Peyer's patch (tissue), 4 donors: ENCODE results near the gene CFAP43. TPM values are rescaled to one million over a fixed set of nuclear protein-coding genes. Genes with fewer than 3 reads are reported as not detected.

ENCODE experiments used
- DNase-seq, 3 donors: peaks; one replicate each; pipeline ENCODE4 v3.0.0-alpha.2; 2017 to 2019
- H3K27ac ChIP-seq, 4 donors: fragments of 200-600 bp; sonication (generic); one replicate each; pipeline ENCODE4 v1.5.1; 2016 to 2019
- H3K27me3 ChIP-seq, 2 donors: fragments of 200-600 bp; sonication (generic); one replicate each; pipeline ENCODE4 v1.5.1; 2019
- H3K36me3 ChIP-seq, 3 donors: fragments of 200-600 bp; sonication (generic); one replicate each; pipeline ENCODE4 v1.5.1; 2016 to 2019
- H3K4me1 ChIP-seq, 4 donors: fragments of 200-600 bp; sonication (generic); one replicate each; pipeline ENCODE4 v1.5.1; 2016 to 2019
- H3K4me3 ChIP-seq, 4 donors: fragments of 200-600 bp; sonication (generic); 1 replicate in 3 of 4; 2 replicates in 1 of 4; pipeline ENCODE4 v1.5.1; 2016 to 2019; ENCODE audit warnings: mild to moderate bottlenecking in 1 of 4
- H3K9me3 ChIP-seq, 4 donors: fragments of 200-600 bp; sonication (generic); one replicate each; pipeline ENCODE4 v1.5.1; 2016 to 2019; ENCODE audit warnings: mild to moderate bottlenecking in 1 of 4
- POLR2A ChIP-seq, 2 donors: fragments of 450-650 bp; IDR thresholded peaks; one replicate each; pipeline ENCODE4 v1.5.1; 2017; ENCODE audit warnings: antibody characterized with exemption in 2 of 2, mild to moderate bottlenecking in 2 of 2, moderate library complexity in 2 of 2
- total RNA-seq, 4 donors: library from RNA; depleted of rRNA; stranded (reverse); fragments of >200 nt; gene quantifications; one replicate each; pipeline ENCODE4 v1.1.0, GENCODE V29; 2016
- TF ChIP-seq, protein P1 (sequence below), 6 experiments: fragments of 450-650 bp in 4 of 6; fragments of 200-600 bp in 2 of 6; sonication (generic) in 1 of 6; IDR thresholded peaks; one replicate each; pipeline ENCODE4 v1.5.1; 2017 to 2019; ENCODE audit warnings: antibody characterized with exemption in 6 of 6, mild to moderate bottlenecking in 3 of 6, moderate library complexity in 1 of 6

CFAP43 gene
- total RNA-seq, 4 donors from 2014 or later = 0.27 to 12.4 (median 0.76) TPM; not detected in 1

DNA sequence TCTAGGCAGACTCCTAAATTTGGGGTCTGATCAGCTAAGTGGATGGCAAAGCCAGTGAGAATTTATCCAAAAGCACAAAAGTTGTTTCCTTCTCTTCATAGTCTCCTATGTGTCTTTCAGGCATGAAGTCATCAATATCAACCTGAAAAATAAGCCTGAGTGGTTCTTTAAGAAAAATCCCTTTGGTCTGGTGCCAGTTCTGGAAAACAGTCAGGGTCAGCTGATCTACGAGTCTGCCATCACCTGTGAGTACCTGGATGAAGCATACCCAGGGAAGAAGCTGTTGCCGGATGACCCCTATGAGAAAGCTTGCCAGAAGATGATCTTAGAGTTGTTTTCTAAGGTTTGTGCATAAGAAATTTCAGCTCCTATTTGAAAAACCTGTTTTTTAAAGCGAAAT lies 27.3 kb upstream of the CFAP43 start:
- peaks cover 0 to 44% (median 7%) of the 10 kb centered on the region in 4 donors for H3K4me1 ChIP-seq
- no peak overlapping the region for H3K4me3 ChIP-seq
- peaks cover 0 to 60% (median 0%) of the 10 kb centered on the region in 3 donors for H3K36me3 ChIP-seq
- no peak for TF ChIP-seq POLR2A (IDR thresholded peaks at IDR 0.05)
- TF ChIP-seq, protein P1, sequence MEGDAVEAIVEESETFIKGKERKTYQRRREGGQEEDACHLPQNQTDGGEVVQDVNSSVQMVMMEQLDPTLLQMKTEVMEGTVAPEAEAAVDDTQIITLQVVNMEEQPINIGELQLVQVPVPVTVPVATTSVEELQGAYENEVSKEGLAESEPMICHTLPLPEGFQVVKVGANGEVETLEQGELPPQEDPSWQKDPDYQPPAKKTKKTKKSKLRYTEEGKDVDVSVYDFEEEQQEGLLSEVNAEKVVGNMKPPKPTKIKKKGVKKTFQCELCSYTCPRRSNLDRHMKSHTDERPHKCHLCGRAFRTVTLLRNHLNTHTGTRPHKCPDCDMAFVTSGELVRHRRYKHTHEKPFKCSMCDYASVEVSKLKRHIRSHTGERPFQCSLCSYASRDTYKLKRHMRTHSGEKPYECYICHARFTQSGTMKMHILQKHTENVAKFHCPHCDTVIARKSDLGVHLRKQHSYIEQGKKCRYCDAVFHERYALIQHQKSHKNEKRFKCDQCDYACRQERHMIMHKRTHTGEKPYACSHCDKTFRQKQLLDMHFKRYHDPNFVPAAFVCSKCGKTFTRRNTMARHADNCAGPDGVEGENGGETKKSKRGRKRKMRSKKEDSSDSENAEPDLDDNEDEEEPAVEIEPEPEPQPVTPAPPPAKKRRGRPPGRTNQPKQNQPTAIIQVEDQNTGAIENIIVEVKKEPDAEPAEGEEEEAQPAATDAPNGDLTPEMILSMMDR (IDR thresholded peaks at IDR 0.05) = no peak
- H3K9me3 ChIP-seq = no peaks in the 10 kb centered on the region
- no peaks in the 10 kb centered on the region for H3K27me3 ChIP-seq
- peak overlapping the region in 3 of 4 donors; percentile 25 to 54 (median 41) for H3K27ac ChIP-seq
- no peak for DNase-seq

GRCh38 chr10:104258209-104258608 lies 26.0 kb upstream of the CFAP43 start:
- Histone ChIP-seq H3K4me1 (peaks cover 0 to 53% (median 15%) of the 10 kb centered on the region in 4 donors), H3K36me3 (peaks cover 0 to 52% (median 0%) of the 10 kb centered on the region in 3 donors), H3K9me3 (no peaks in the 10 kb centered on the region), H3K4me3 (no peak overlapping the region), H3K27me3 (no peaks in the 10 kb centered on the region), H3K27ac (no peak overlapping the region)
- TF ChIP-seq, protein P1 (IDR thresholded peaks at IDR 0.05) = no peak
- no peak for TF ChIP-seq POLR2A (IDR thresholded peaks at IDR 0.05)
- no peak for DNase-seq

GRCh38 chr10:104257235-104257634 lies 25.1 kb upstream of the CFAP43 start:
- TF ChIP-seq, protein P1 (IDR thresholded peaks at IDR 0.05) = no peak
- TF ChIP-seq POLR2A (IDR thresholded peaks at IDR 0.05) = no peak
- no peak for DNase-seq
- Histone ChIP-seq H3K36me3 (peaks cover 0 to 42% (median 0%) of the 10 kb centered on the region in 3 donors), H3K27me3 (no peaks in the 10 kb centered on the region), H3K4me1 (peaks cover 0 to 53% (median 16%) of the 10 kb centered on the region in 4 donors), H3K27ac (peak overlapping the region in 1 of 4 donors; percentile 94), H3K9me3 (no peaks in the 10 kb centered on the region), H3K4me3 (peak overlapping the region in 1 of 4 donors; percentile 71)

DNA sequence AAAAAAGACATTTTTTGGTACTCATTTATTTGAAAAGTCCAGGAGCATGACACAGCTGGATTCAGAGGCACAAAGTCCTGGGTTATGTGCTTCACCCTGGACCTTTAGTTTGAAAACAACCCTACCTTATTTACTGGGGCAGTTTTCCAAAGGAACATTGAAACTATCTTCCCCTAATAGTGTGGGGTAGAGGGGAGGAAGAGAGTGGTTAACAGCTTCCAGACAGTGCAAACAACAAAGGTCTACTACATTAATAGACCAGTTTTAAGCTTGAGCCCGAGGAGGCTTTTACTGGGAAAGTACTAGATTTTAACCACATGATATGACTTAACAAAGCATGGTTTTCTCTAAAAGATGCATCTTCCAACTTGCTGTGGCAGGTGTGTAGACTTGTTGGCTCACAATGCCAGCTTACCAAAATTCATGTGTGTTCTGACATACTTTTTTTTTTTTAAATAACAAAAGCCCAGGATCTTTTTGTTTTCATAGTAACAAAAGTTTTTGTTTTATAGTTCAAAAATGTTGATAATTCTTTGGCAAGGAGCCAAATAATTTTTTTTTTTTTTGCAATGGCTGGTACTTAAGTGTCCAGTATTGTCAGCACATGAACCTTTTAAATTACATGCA lies 24.3 kb upstream of the CFAP43 start:
- Histone ChIP-seq H3K9me3 (no peaks in the 10 kb centered on the region), H3K27me3 (no peaks in the 10 kb centered on the region), H3K27ac (peak overlapping the region; percentile 94 to 96 (median 94)), H3K4me1 (peaks cover 0 to 56% (median 16%) of the 10 kb centered on the region in 4 donors), H3K36me3 (peaks cover 0 to 34% (median 0%) of the 10 kb centered on the region in 3 donors), H3K4me3 (peak overlapping the region in 3 of 4 donors; percentile 71 to 81 (median 81))
- TF ChIP-seq POLR2A (IDR thresholded peaks at IDR 0.05) = no peak
- TF ChIP-seq, protein P1 (IDR thresholded peaks at IDR 0.05) = no peak
- DNase-seq = no peak

DNA sequence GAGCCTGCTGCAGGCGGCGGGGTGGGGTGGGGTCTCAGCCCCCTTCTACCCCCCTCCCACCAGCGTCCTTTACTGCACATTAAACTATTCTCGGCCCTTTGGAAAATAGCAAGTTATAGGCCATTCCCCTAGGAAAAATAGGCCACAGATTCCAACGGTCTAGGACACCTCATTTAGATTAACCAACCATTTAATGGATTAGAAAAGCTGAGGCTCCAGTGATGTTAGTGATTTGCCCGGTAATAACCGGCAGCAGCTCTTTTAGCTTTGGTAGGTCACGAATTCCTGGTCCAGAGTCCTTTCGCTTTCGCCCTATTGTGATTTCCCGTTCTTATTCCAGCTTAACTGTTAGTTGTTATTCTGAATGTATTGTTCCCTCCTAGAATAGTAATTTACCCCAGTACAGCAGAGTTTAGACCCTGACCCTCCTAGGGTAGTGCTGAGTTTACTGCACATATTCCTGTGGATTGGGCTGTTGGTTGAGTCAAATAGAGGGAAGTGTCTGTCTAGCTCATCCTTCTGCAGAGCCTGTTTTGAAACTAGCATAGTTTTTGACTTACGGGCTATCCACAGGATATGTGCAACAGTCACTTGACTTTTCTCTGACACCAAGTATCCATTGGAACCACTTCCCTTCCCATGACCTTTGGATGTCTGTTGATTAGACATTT lies 23.3 kb upstream of the CFAP43 start:
- peak in 1 of 3 donors; percentile 56 for DNase-seq
- H3K27ac ChIP-seq = peak overlapping the region; percentile 94 to 96 (median 94)
- TF ChIP-seq, protein P1 (IDR thresholded peaks at IDR 0.05) = no peak
- peak; percentile 32 to 45 for TF ChIP-seq POLR2A (IDR thresholded peaks at IDR 0.05)
- no peaks in the 10 kb centered on the region for H3K9me3 ChIP-seq
- peaks cover 0 to 26% (median 0%) of the 10 kb centered on the region in 3 donors for H3K36me3 ChIP-seq
- peaks cover 0 to 50% (median 16%) of the 10 kb centered on the region in 4 donors for H3K4me1 ChIP-seq
- peak overlapping the region; percentile 71 to 97 (median 81) for H3K4me3 ChIP-seq
- no peaks in the 10 kb centered on the region for H3K27me3 ChIP-seq
